Parathyroid adenoma (tissue), 2 donors: ENCODE measurements around the gene PCSK1.

Source experiments
- H2AFZ ChIP-seq: fragments of 300-600 bp; sonication (generic); one replicate; pipeline ENCODE4 v1.7.0; 2017; ENCODE audit warnings: antibody characterized with exemption, mild to moderate bottlenecking
- H3K27ac ChIP-seq: fragments of 300-600 bp; sonication (generic); one replicate; pipeline ENCODE4 v1.7.0; 2017
- H3K27me3 ChIP-seq: fragments of 300-600 bp; sonication (generic); one replicate; pipeline ENCODE4 v1.7.0; 2017; ENCODE audit warnings: low read length; ENCODE audit not compliant: control insufficient read depth, insufficient read depth
- H3K36me3 ChIP-seq: fragments of 300-600 bp; sonication (generic); one replicate; pipeline ENCODE4 v1.7.0; 2017; ENCODE audit warnings: low read length; ENCODE audit not compliant: control insufficient read depth, insufficient read depth
- H3K4me1 ChIP-seq: fragments of 300-600 bp; sonication (generic); one replicate; pipeline ENCODE4 v1.7.0; 2017; ENCODE audit warnings: control low read depth
- H3K4me2 ChIP-seq: fragments of 300-600 bp; sonication (generic); one replicate; pipeline ENCODE4 v1.7.0; 2017; ENCODE audit warnings: low read length
- H3K4me3 ChIP-seq: fragments of 300-600 bp; sonication (generic); one replicate; pipeline ENCODE4 v1.7.0; 2017; ENCODE audit warnings: low read depth, low read length
- H3K79me2 ChIP-seq: fragments of 300-600 bp; sonication (generic); one replicate; pipeline ENCODE4 v1.7.0; 2017; ENCODE audit warnings: control low read depth
- H3K9ac ChIP-seq: fragments of 300-600 bp; sonication (generic); one replicate; pipeline ENCODE4 v1.7.0; 2017; ENCODE audit warnings: mild to moderate bottlenecking
- H3K9me3 ChIP-seq: fragments of 300-600 bp; sonication (generic); one replicate; pipeline ENCODE4 v1.7.0; 2017; ENCODE audit warnings: low read length; ENCODE audit not compliant: control insufficient read depth
- TF ChIP-seq, protein P1 (sequence below): fragments of 300-600 bp; sonication (generic); IDR thresholded peaks from one replicate; pipeline ENCODE4 v1.7.0; 2017; ENCODE audit warnings: antibody characterized with exemption, mild to moderate bottlenecking
- donor health status: primary hyperparathyroidism.

Gene PCSK1

DNA sequence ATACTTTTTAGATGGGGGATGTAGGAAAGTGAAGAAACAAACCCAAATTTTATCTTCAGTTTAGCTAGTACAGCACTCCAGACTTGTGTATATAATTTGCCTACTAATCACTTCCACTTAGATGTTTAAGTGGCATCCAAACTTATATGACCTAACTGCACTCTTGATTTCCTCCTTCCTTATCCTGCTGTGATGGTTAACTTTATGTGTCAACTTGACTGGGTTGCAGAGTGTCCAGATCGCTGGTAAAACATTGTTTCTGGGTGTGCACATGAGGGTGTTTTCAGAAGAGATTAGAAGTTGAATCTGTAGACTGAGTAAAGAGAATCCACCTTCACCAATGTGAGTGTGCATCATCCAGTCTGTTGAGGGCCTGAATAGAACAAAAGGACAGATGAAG is 79.8 kb downstream of the PCSK1 start:
- no peak overlapping the region for H2AFZ ChIP-seq
- TF ChIP-seq, protein P1, sequence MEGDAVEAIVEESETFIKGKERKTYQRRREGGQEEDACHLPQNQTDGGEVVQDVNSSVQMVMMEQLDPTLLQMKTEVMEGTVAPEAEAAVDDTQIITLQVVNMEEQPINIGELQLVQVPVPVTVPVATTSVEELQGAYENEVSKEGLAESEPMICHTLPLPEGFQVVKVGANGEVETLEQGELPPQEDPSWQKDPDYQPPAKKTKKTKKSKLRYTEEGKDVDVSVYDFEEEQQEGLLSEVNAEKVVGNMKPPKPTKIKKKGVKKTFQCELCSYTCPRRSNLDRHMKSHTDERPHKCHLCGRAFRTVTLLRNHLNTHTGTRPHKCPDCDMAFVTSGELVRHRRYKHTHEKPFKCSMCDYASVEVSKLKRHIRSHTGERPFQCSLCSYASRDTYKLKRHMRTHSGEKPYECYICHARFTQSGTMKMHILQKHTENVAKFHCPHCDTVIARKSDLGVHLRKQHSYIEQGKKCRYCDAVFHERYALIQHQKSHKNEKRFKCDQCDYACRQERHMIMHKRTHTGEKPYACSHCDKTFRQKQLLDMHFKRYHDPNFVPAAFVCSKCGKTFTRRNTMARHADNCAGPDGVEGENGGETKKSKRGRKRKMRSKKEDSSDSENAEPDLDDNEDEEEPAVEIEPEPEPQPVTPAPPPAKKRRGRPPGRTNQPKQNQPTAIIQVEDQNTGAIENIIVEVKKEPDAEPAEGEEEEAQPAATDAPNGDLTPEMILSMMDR: no peak
- H3K4me3 ChIP-seq: no peak overlapping the region
- H3K27me3 ChIP-seq: no peaks in the 10 kb centered on the region
- no peaks in the 10 kb centered on the region for H3K4me1 ChIP-seq
- no peaks in the 10 kb centered on the region for H3K79me2 ChIP-seq
- H3K4me2 ChIP-seq: no peak overlapping the region
- H3K9ac ChIP-seq: no peak overlapping the region
- no peaks in the 10 kb centered on the region for H3K36me3 ChIP-seq
- H3K27ac ChIP-seq: no peak overlapping the region
- H3K9me3 ChIP-seq: no peaks in the 10 kb centered on the region

DNA sequence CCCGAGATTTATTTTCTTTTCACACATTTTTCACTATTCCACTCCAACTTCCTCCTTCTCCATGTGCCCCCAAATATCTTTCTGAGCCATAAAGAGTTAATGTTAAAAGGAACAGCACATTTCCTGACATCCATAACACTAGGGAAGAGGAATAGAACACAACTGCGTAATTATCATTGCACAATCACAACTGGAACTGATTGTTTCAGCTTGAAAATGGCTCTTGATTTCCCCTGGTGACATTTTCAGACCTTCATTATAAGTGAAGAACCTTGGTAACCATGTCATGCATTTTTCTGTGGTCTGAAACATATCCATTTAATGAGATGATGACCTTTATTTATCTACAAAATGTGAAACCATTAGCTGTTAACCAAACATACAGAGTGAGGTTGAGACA is 82.4 kb downstream of the PCSK1 start:
- Histone ChIP-seq H3K27me3 (no peaks in the 10 kb centered on the region), H3K36me3 (no peaks in the 10 kb centered on the region), H3K9me3 (no peaks in the 10 kb centered on the region), H3K9ac (no peak overlapping the region), H2AFZ (no peak overlapping the region), H3K4me2 (no peak overlapping the region), H3K79me2 (no peaks in the 10 kb centered on the region), H3K27ac (no peak overlapping the region), H3K4me1 (no peaks in the 10 kb centered on the region), H3K4me3 (no peak overlapping the region)
- TF ChIP-seq, protein P1: no peak

DNA sequence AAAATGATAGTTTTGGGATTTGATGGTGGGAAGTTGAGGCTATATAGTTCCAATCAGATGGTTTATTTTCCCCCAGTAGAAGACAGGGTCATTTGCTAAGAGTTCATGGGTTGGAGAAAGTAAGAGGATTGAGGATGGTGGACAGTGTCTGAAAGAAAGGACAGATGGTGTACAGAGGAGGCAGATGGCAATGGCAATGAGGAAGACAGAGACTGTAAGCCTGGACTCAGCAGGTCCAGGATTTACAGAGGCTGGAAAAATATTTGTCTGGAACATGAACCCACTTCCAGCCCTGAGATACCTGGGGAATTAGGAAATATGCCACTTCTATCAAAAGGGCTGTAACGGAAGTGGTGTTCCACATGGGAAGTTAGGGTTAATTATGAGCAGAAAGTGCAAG is 84.5 kb downstream of the PCSK1 start:
- Histone ChIP-seq H3K4me2 (no peak overlapping the region), H3K9ac (no peak overlapping the region), H3K27ac (no peak overlapping the region), H3K4me3 (no peak overlapping the region), H3K4me1 (peaks cover 3% of the 10 kb centered on the region), H3K79me2 (no peaks in the 10 kb centered on the region), H2AFZ (no peak overlapping the region), H3K9me3 (no peaks in the 10 kb centered on the region), H3K27me3 (no peaks in the 10 kb centered on the region), H3K36me3 (no peaks in the 10 kb centered on the region)
- TF ChIP-seq, protein P1: no peak

DNA sequence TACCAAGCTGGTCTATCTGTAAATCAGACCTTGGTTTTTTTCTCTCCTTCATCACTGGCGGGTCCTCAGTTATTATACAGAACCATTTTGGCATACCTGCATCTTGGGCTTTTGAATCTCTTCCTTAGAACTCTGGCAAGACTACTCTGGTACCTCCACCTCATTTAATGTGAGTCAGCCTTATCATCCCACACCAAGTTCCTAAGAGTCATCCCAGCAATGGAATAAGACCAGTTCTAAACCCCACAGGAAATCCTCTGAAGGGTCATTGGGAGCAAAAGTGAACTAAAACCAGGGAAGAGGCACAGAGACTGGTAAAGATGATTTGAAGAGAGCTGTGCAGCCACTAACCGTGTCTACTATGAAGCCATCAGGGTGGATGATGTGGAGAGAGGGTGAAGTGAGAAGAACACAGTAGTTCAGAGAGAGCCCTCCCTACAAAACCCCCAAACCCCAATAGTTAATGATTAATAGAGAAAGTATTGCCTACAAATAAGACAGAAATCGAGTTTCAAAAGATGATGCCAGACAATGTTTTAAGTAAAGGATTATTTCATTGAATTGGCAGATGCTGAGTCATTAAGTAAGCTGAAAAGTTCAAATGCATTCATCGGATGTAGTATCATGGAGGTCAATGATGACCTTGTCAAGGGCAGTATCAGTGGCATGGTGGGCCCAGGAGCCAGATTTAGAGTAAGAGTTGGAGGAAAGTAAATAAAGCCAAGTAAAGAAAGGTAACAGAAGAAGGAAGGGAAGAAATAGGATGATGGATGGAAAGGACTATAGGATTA is 85.4 kb downstream of the PCSK1 start:
- H3K27me3 ChIP-seq: no peaks in the 10 kb centered on the region
- no peak overlapping the region for H2AFZ ChIP-seq
- TF ChIP-seq, protein P1: no peak
- no peak overlapping the region for H3K27ac ChIP-seq
- no peak overlapping the region for H3K9ac ChIP-seq
- no peaks in the 10 kb centered on the region for H3K9me3 ChIP-seq
- no peaks in the 10 kb centered on the region for H3K79me2 ChIP-seq
- H3K36me3 ChIP-seq: no peaks in the 10 kb centered on the region
- no peak overlapping the region for H3K4me2 ChIP-seq
- peaks cover 3% of the 10 kb centered on the region for H3K4me1 ChIP-seq
- no peak overlapping the region for H3K4me3 ChIP-seq
